Measurements from ENCODE around the gene ISG20L2. TPM values are rescaled to one million over a fixed set of nuclear protein-coding genes. Genes with fewer than 3 reads are reported as not detected.

ISG20L2 gene
- total RNA-seq, 1 donor from 2014 or later, result 32.6 TPM

DNA sequence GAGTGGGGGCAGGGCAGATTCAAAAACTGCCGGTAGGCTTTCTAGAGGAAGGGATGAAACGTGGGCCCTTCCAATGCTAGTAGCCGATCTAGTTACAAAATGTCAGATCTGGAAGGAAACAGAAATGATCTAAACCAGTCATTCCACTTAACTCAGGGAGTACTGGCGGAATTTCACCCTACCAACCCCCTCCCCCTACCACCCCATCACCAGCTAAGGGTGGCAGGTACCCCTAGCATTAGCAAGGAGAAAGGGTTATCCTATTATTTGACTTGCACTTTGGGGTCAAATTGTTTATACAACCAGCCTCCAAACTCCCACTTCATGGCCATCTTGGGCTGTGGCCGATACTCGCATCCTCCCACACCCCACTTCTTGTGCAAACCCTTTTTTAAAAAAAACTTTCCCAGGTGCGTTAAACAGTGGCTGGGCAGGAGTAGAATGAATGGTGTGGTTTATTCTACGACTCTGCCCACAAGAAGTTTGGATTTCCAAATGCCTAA, 13.0 kb upstream of the ISG20L2 start:
- Mint-ChIP-seq H3K4me3 (ENCODE audit: unreplicated experiment) (peak overlapping the region; percentile 89), H3K9me3 (ENCODE audit: unreplicated experiment) (peaks cover 9% of the 10 kb centered on the region), H3K27me3 (ENCODE audit: unreplicated experiment) (peaks cover 8% of the 10 kb centered on the region), H3K27ac (ENCODE audit: unreplicated experiment) (peak overlapping the region; percentile 89), H3K4me1 (ENCODE audit: low read depth, unreplicated experiment) (peaks cover 17% of the 10 kb centered on the region), H3K36me3 (ENCODE audit: unreplicated experiment) (no peaks in the 10 kb centered on the region)
- DNase-seq, result no peak
- TF ChIP-seq, protein P1, sequence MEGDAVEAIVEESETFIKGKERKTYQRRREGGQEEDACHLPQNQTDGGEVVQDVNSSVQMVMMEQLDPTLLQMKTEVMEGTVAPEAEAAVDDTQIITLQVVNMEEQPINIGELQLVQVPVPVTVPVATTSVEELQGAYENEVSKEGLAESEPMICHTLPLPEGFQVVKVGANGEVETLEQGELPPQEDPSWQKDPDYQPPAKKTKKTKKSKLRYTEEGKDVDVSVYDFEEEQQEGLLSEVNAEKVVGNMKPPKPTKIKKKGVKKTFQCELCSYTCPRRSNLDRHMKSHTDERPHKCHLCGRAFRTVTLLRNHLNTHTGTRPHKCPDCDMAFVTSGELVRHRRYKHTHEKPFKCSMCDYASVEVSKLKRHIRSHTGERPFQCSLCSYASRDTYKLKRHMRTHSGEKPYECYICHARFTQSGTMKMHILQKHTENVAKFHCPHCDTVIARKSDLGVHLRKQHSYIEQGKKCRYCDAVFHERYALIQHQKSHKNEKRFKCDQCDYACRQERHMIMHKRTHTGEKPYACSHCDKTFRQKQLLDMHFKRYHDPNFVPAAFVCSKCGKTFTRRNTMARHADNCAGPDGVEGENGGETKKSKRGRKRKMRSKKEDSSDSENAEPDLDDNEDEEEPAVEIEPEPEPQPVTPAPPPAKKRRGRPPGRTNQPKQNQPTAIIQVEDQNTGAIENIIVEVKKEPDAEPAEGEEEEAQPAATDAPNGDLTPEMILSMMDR (IDR thresholded peaks at IDR 0.05; ENCODE audit: partially characterized antibody, unreplicated experiment), result no peak

DNA sequence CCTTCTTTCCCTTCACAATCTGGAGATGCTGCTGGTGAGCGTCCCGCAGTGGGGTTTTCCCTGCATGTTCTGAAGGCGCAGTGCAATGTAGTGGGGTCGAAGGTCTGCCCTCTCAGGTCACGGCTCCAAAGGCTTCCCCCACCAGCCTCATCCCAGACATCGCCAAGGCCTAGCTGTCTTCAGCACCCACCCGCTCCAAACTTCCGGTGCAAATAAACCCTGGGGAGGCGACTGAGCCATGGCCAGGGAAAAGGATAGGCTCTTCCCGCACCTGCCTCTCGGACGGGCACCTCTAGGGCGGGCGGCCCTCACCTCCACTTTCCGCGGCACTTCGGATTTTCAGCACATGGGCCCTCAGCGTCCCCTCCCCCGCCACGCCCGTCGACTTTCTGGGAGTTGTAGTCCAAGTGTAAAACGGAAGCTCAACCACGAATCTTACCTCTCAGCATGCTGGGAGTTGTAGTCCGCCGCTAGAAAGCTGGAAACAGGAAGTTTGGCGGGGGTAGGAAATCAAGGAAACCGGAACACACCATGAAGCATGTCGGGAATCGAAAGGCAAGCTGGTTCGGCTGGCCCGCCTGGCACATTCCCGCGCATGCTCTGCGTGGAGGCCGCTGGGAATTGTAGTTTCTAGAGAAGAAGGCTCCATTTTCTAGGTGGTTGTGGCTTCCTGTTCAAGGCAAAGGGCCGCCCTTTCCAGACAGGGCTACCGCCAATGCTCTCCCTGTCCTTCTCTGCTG, 12.3 kb upstream of the ISG20L2 start, which contains the start of gene MRPL24:
Gene MRPL24, minus strand, starts transcription at position 348 of the 740 bp plus-strand sequence. CDS start 2,384 bp downstream, outside the sequence.
- Mint-ChIP-seq H3K27ac (ENCODE audit: unreplicated experiment) (peak within 1 kb of the TSS; percentile 89), H3K27me3 (ENCODE audit: unreplicated experiment) (peaks cover 8% of the 10 kb centered on the region), H3K36me3 (ENCODE audit: unreplicated experiment) (no peaks in the 10 kb centered on the region), H3K9me3 (ENCODE audit: unreplicated experiment) (peaks cover 6% of the 10 kb centered on the region), H3K4me3 (ENCODE audit: unreplicated experiment) (peak within 1 kb of the TSS; percentile 89), H3K4me1 (ENCODE audit: low read depth, unreplicated experiment) (peaks cover 11% of the 10 kb centered on the region)
- peak; percentile 95 for DNase-seq
- TF ChIP-seq, protein P1 (IDR thresholded peaks at IDR 0.05; ENCODE audit: partially characterized antibody, unreplicated experiment), result no peak

DNA sequence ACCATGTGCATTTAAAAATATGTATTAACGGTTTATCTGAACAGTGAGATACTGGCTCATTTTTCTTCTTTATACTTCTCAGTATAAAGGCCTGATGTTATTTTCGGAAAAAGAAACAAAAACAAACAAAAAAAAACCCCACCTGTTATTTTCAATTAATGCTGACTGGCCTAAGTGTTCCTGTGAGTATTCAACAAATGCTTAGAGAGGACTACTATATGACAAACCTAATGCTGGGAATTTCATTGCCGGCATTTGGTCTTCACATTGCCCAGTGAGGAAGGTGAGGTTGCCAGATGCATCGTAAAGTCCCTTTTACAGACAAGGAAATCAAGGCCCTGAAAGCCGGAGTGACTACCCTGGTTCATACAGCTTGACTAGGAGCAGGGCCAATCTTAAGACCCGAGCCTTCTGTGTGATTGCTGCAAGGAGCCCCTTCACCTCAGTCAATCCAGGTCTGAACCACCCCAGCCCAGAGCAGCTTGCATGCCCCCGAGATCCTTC, 11.7 kb upstream of the ISG20L2 start:
- Mint-ChIP-seq H3K4me3 (ENCODE audit: unreplicated experiment) (peak overlapping the region; percentile 89), H3K9me3 (ENCODE audit: unreplicated experiment) (peaks cover 2% of the 10 kb centered on the region), H3K36me3 (ENCODE audit: unreplicated experiment) (no peaks in the 10 kb centered on the region), H3K4me1 (ENCODE audit: low read depth, unreplicated experiment) (peaks cover 6% of the 10 kb centered on the region), H3K27ac (ENCODE audit: unreplicated experiment) (peak overlapping the region; percentile 89), H3K27me3 (ENCODE audit: unreplicated experiment) (peaks cover 5% of the 10 kb centered on the region)
- TF ChIP-seq, protein P1 (IDR thresholded peaks at IDR 0.05; ENCODE audit: partially characterized antibody, unreplicated experiment), result no peak
- no peak for DNase-seq

DNA sequence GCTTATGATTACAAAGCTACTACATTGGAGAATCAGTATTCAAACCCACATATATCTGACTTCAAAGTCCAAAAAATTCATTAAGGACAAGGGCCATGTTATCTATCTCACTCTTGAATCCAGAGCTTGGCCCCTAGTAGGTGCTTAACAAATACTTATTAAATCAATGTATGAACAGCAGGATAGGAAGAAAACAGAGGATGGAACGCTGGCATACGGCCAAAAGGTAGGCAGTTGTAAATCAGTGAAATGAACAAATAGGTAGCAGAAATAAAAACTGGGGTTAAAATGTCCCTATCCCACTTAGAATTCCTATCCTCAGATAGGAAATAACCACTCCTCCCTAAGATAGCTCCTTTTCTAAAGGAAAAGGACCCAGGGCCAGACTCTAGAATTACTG, 10.3 kb upstream of the ISG20L2 start:
- DNase-seq, result no peak
- Mint-ChIP-seq H3K36me3 (ENCODE audit: unreplicated experiment) (no peaks in the 10 kb centered on the region), H3K4me1 (ENCODE audit: low read depth, unreplicated experiment) (peaks cover 6% of the 10 kb centered on the region), H3K9me3 (ENCODE audit: unreplicated experiment) (peaks cover 2% of the 10 kb centered on the region), H3K4me3 (ENCODE audit: unreplicated experiment) (peak overlapping the region; percentile 9), H3K27me3 (ENCODE audit: unreplicated experiment) (peaks cover 3% of the 10 kb centered on the region), H3K27ac (ENCODE audit: unreplicated experiment) (no peak overlapping the region)
- TF ChIP-seq, protein P1 (IDR thresholded peaks at IDR 0.05; ENCODE audit: partially characterized antibody, unreplicated experiment), result no peak

DNA sequence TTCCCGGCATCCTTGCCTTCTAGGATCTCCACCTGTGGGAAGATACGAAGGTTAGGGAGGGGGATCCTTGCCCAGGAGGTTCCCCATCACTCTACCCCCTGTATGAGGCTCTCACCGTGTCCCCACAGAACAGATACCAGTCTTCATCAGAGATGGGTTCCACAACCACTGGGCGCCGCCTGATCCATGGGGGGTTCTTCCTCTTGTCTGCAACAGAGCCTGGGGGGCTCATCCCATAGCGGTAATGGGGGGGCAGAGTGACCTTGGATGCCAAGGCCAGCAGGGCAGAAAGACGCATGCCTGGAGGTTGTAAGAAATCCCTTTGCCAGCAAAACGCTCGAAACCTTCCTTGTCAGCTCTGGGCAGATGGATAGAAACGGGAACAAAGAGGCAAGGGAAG, 9.8 kb upstream of the ISG20L2 start:
- H3K36me3 Mint-ChIP-seq (ENCODE audit: unreplicated experiment), result no peaks in the 10 kb centered on the region
- TF ChIP-seq, protein P1 (IDR thresholded peaks at IDR 0.05; ENCODE audit: partially characterized antibody, unreplicated experiment), result no peak
- peaks cover 2% of the 10 kb centered on the region for H3K9me3 Mint-ChIP-seq (ENCODE audit: unreplicated experiment)
- H3K4me3 Mint-ChIP-seq (ENCODE audit: unreplicated experiment), result no peak overlapping the region
- H3K27me3 Mint-ChIP-seq (ENCODE audit: unreplicated experiment), result peaks cover 3% of the 10 kb centered on the region
- H3K4me1 Mint-ChIP-seq (ENCODE audit: low read depth, unreplicated experiment), result peaks cover 6% of the 10 kb centered on the region
- no peak for DNase-seq
- H3K27ac Mint-ChIP-seq (ENCODE audit: unreplicated experiment), result no peak overlapping the region
